ENCODE data around the gene KCNMB4.

GRCh38 chr12:70436836-70437235, 70.7 kb downstream of the KCNMB4 start:
- TF ChIP-seq EZH2 (IDR thresholded peaks at IDR 0.05; ENCODE audit: borderline replicate concordance, insufficient read depth, low read depth, low read length, poor library complexity, severe bottlenecking) (no peak), CTCF (IDR thresholded peaks at IDR 0.05) (no peak)

Data from B cell (primary cell).